ENCODE data around the gene KDELR1. TPM values are rescaled to one million over a fixed set of nuclear protein-coding genes. Genes with fewer than 3 reads are reported as not detected.

KDELR1 gene
- total and polyA plus RNA-seq, 5 donors, result 82.3 to 101 (median 84.2) TPM

- H3K27me3 ChIP-seq (ENCODE audit: control insufficient read depth, insufficient read depth), result no peaks in the 10 kb centered on the region
- WGBS, result 89% methylated on average over 12 of the region's 12 CpGs
These were observed 35.9 kb downstream of the KDELR1 start for GRCh38 chr19:48355365-48355954.

GRCh38 chr19:48354332-48354992, 36.9 kb downstream of the KDELR1 start:
- Histone ChIP-seq H3K27me3 (ENCODE audit: control insufficient read depth, insufficient read depth) (no peaks in the 10 kb centered on the region), H3K4me1 (ENCODE audit: control insufficient read depth, insufficient read depth, low read length) (no peaks in the 10 kb centered on the region), H3K9me3 (ENCODE audit: control insufficient read depth, low read length) (no peaks in the 10 kb centered on the region), H3K27ac (ENCODE audit: low read length) (no peak overlapping the region), H3K4me3 (ENCODE audit: low read length) (no peak overlapping the region)
- WGBS, result 89% methylated on average over 15 of the region's 15 CpGs
- DNase-seq (no peak), ATAC-seq (no peak)
- intact Hi-C loops (cut with DNase I), result no loop called here

More at GRCh38 chr19:48355365-48355954, 35.9 kb downstream of the KDELR1 start:
- intact Hi-C loops (cut with DNase I), result no loop called here
- no peak overlapping the region for H3K27ac ChIP-seq (ENCODE audit: low read length)
- no peak for DNase-seq
- no peak for ATAC-seq
- no peaks in the 10 kb centered on the region for H3K9me3 ChIP-seq (ENCODE audit: control insufficient read depth, low read length)
- H3K4me3 ChIP-seq (ENCODE audit: low read length), result no peak overlapping the region
- H3K4me1 ChIP-seq (ENCODE audit: control insufficient read depth, insufficient read depth, low read length), result no peaks in the 10 kb centered on the region

- DNase-seq (no peak), ATAC-seq (no peak)
- H3K4me3 ChIP-seq (ENCODE audit: low read length), result no peak overlapping the region
- no peaks in the 10 kb centered on the region for H3K27me3 ChIP-seq (ENCODE audit: control insufficient read depth, insufficient read depth)
- no peaks in the 10 kb centered on the region for H3K9me3 ChIP-seq (ENCODE audit: control insufficient read depth, low read length)
- 90% methylated on average over 5 of the region's 5 CpGs for WGBS
- H3K27ac ChIP-seq (ENCODE audit: low read length), result no peak overlapping the region
- intact Hi-C loops (cut with DNase I), result no loop called here
- H3K4me1 ChIP-seq (ENCODE audit: control insufficient read depth, insufficient read depth, low read length), result no peaks in the 10 kb centered on the region
These were observed 37.7 kb downstream of the KDELR1 start for GRCh38 chr19:48353677-48354076.

GRCh38 chr19:48351341-48351752, 40.0 kb downstream of the KDELR1 start:
- 45% methylated on average over 8 of the region's 8 CpGs for WGBS
- intact Hi-C loops (cut with DNase I), result no loop called here
- Histone ChIP-seq H3K27ac (ENCODE audit: low read length) (no peak overlapping the region), H3K4me1 (ENCODE audit: control insufficient read depth, insufficient read depth, low read length) (no peaks in the 10 kb centered on the region), H3K4me3 (ENCODE audit: low read length) (no peak overlapping the region), H3K27me3 (ENCODE audit: control insufficient read depth, insufficient read depth) (no peaks in the 10 kb centered on the region), H3K9me3 (ENCODE audit: control insufficient read depth, low read length) (no peaks in the 10 kb centered on the region)
- ATAC-seq (peak; percentile 78 to 79), DNase-seq (peak; percentile 73 to 89 (median 86))

- no peaks in the 10 kb centered on the region for H3K27me3 ChIP-seq (ENCODE audit: control insufficient read depth, insufficient read depth)
- intact Hi-C loops (cut with DNase I), result no loop called here
- H3K9me3 ChIP-seq (ENCODE audit: control insufficient read depth, low read length), result no peaks in the 10 kb centered on the region
- H3K4me1 ChIP-seq (ENCODE audit: control insufficient read depth, insufficient read depth, low read length), result no peaks in the 10 kb centered on the region
- no peak for ATAC-seq
- no peak overlapping the region for H3K27ac ChIP-seq (ENCODE audit: low read length)
- DNase-seq, result no peak
- 84% methylated on average over 5 of the region's 5 CpGs for WGBS
- H3K4me3 ChIP-seq (ENCODE audit: low read length), result no peak overlapping the region
These were observed 40.5 kb downstream of the KDELR1 start for GRCh38 chr19:48350856-48351255.

- ATAC-seq (no peak), DNase-seq (no peak)
- intact Hi-C loops (cut with DNase I), result no loop called here
- H3K4me3 ChIP-seq (ENCODE audit: low read length), result no peak overlapping the region
- 92% methylated on average over 7 of the region's 7 CpGs for WGBS
- H3K27me3 ChIP-seq (ENCODE audit: control insufficient read depth, insufficient read depth), result no peaks in the 10 kb centered on the region
- no peaks in the 10 kb centered on the region for H3K4me1 ChIP-seq (ENCODE audit: control insufficient read depth, insufficient read depth, low read length)
- no peaks in the 10 kb centered on the region for H3K9me3 ChIP-seq (ENCODE audit: control insufficient read depth, low read length)
- no peak overlapping the region for H3K27ac ChIP-seq (ENCODE audit: low read length)
These were observed 42.6 kb downstream of the KDELR1 start for GRCh38 chr19:48348737-48349136.

- Histone ChIP-seq H3K4me1 (ENCODE audit: control insufficient read depth, insufficient read depth, low read length) (no peaks in the 10 kb centered on the region), H3K27me3 (ENCODE audit: control insufficient read depth, insufficient read depth) (no peaks in the 10 kb centered on the region), H3K4me3 (ENCODE audit: low read length) (no peak overlapping the region), H3K27ac (ENCODE audit: low read length) (no peak overlapping the region), H3K9me3 (ENCODE audit: control insufficient read depth, low read length) (no peaks in the 10 kb centered on the region)
- DNase-seq, result no peak
- peak in 1 of 2 donors; percentile 39 for ATAC-seq
- WGBS, result 43% methylated on average over 5 of the region's 5 CpGs
- intact Hi-C loops (cut with DNase I), result no loop called here
These were observed 43.3 kb downstream of the KDELR1 start for GRCh38 chr19:48348045-48348444.

- no peak overlapping the region for H3K4me3 ChIP-seq (ENCODE audit: low read length)
- H3K27ac ChIP-seq (ENCODE audit: low read length), result no peak overlapping the region
- intact Hi-C loops (cut with DNase I), result no loop called here
- no peaks in the 10 kb centered on the region for H3K4me1 ChIP-seq (ENCODE audit: control insufficient read depth, insufficient read depth, low read length)
- WGBS, result 87% methylated on average over 2 of the region's 2 CpGs
- DNase-seq, result no peak
- H3K9me3 ChIP-seq (ENCODE audit: control insufficient read depth, low read length), result no peaks in the 10 kb centered on the region
- no peak for ATAC-seq
- H3K27me3 ChIP-seq (ENCODE audit: control insufficient read depth, insufficient read depth), result no peaks in the 10 kb centered on the region
These were observed 45.2 kb downstream of the KDELR1 start for GRCh38 chr19:48346191-48346590.

GRCh38 chr19:48344892-48345291, 46.5 kb downstream of the KDELR1 start:
- H3K9me3 ChIP-seq (ENCODE audit: control insufficient read depth, low read length), result no peaks in the 10 kb centered on the region
- H3K27ac ChIP-seq (ENCODE audit: low read length), result no peak overlapping the region
- no peak overlapping the region for H3K4me3 ChIP-seq (ENCODE audit: low read length)
- ATAC-seq (no peak), DNase-seq (no peak)
- WGBS, result 97% methylated on average over 6 of the region's 6 CpGs
- no peaks in the 10 kb centered on the region for H3K4me1 ChIP-seq (ENCODE audit: control insufficient read depth, insufficient read depth, low read length)
- no peaks in the 10 kb centered on the region for H3K27me3 ChIP-seq (ENCODE audit: control insufficient read depth, insufficient read depth)
- intact Hi-C loops (cut with DNase I), result no loop called here

- no peak for DNase-seq
- H3K27ac ChIP-seq (ENCODE audit: low read length), result no peak overlapping the region
- intact Hi-C loops (cut with DNase I), result no loop called here
- ATAC-seq, result no peak
- H3K4me1 ChIP-seq (ENCODE audit: control insufficient read depth, insufficient read depth, low read length), result no peaks in the 10 kb centered on the region
- H3K4me3 ChIP-seq (ENCODE audit: low read length), result no peak overlapping the region
- no peaks in the 10 kb centered on the region for H3K27me3 ChIP-seq (ENCODE audit: control insufficient read depth, insufficient read depth)
- H3K9me3 ChIP-seq (ENCODE audit: control insufficient read depth, low read length), result no peaks in the 10 kb centered on the region
- 93% methylated on average over 23 of the region's 23 CpGs for WGBS
These were observed 48.4 kb downstream of the KDELR1 start for GRCh38 chr19:48342841-48343540.

GRCh38 chr19:48342414-48342738, 49.0 kb downstream of the KDELR1 start:
- WGBS, result 93% methylated on average over 20 of the region's 20 CpGs
- Histone ChIP-seq H3K27me3 (ENCODE audit: control insufficient read depth, insufficient read depth) (no peaks in the 10 kb centered on the region), H3K4me3 (ENCODE audit: low read length) (no peak overlapping the region), H3K4me1 (ENCODE audit: control insufficient read depth, insufficient read depth, low read length) (no peaks in the 10 kb centered on the region), H3K9me3 (ENCODE audit: control insufficient read depth, low read length) (no peaks in the 10 kb centered on the region), H3K27ac (ENCODE audit: low read length) (no peak overlapping the region)
- intact Hi-C loops (cut with DNase I), result no loop called here
- DNase-seq (no peak), ATAC-seq (no peak)
